ENCODE measurements around the gene COMP.
A peak's percentile ranks its signal among the peaks of the same experiment; 100 is the strongest.

The COMP gene

GRCh38 chr19:18804139-18804601, 13.1 kb upstream of the COMP start:
- no peak for DNase-seq (ENCODE audit: low spot score)

DNA sequence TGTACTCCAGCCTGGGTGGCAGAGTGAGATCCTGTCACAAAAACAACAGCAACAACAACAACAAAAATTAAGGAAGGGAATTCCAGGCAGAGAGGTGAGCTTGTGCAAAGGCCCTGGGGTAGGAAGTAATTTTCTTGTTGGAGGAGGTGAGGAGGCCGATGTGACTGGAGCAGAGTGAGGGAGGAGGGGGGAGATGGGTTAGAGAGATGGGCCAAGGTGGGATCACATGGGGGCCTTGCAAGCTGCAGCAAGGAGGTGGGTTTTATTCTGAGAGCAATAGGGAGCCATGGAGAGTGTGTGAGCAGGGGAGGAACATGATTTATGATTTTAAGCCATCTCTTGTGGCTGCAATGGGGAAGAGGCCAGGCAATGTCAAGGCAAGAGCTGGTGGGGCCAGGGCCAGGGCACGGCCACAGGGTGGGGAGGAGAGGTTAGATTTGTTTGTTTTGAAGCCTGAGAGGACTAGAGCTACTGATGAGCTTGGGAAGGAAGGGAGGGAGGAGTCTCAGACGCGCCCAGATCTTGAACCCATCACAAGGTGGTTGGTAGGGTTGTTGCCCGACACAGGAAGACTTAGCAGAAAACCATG, 12.5 kb upstream of the COMP start:
- DNase-seq (ENCODE audit: low spot score), result no peak

DNA sequence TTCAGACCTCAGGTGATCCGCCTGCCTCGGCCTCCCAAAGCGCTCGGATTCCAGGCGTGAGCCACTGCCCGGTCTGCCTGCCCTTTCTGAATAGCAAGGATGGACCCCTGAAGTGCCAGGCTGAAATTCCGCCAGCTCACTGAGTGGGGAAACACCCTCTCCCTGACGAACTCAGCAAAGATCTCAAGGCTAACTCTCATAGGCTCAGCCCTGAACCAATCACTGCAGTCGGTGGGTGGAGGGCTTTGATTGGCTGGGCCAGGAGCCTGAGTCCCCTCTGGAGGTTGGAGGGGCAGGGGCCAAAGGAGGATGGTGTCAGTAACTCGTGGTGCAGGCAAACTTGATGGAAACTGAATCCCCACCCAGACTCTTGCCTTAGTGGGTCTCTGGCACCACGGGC, 11.2 kb upstream of the COMP start:
- DNase-seq (ENCODE audit: low spot score), result no peak

GRCh38 chr19:18800636-18801035, 9.5 kb upstream of the COMP start:
- no peak for DNase-seq (ENCODE audit: low spot score)

- DNase-seq (ENCODE audit: low spot score), result no peak
Measured at GRCh38 chr19:18800079-18800478, 9.0 kb upstream of the COMP start.

DNA sequence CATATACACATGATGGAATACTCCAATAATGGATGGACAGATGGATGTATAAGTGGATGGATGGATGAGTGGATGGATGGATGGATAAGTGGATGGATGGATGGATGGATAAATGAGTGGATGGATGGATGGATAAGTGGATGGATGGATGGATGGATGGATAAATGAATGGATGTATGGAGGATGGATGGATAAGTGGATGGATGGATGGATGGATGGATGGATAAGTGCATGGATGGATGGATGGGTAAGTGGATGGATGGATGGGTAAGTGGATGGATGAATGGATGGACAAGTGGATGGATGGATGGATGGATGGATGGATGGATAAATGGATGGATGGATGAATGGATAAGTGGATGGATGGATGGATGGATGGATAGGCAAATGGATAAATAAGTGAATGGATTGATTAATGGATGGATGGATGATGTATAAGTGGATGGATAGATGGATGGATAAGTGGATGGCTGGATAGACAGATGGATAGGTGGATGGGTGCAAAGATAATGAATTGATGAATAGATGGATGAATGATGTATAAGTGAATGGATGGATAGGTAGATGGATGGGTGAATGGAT, 8.4 kb upstream of the COMP start:
- DNase-seq (ENCODE audit: low spot score), result no peak

DNA sequence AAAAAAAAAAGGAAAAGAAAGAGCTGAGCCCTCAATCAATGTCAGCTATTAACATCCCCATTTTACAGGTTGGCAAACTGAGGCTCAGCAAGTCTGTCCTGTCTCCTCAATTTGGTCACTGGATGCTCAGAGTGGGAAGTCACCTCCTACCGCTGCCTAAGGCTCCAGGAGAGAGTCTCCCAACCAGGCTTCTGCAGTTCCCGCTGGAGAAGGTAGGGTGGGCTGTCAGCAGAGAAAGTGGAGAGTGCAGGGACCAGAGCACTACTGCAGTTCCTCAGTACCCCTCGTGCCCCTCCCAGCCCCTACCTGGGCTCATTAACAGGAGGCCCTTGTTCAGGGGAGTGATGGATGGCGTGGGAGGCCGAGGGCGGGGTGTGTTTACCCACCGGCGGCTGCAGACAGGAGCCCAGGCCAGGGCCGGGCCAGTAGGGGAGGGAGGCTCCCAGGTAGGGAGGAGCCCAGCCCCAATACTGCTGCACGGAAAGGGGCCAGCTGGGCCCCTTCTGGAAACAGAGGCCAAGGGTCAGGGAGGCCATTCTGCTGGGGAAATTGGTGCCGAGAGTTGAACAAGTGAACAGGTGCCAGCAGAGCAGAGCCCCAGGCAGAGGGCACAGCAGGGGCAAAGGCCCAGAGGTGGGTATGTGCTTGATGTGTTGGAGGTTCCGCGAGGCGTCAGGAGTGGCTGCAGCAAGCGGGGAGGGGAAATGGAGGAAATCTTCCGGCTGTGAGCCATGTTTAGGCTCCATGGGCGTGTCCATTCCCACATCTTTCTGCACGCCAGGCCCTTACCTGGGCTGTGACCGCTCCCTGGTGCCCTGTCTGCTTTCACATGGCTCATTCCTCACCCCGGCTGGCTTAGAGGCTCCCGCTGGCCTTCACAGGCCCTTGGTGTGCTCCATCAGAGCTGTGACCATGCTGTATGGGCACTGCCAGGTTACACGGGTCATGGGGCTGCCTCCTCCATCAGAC, 7.6 kb upstream of the COMP start:
- no peak for DNase-seq (ENCODE audit: low spot score)

DNA sequence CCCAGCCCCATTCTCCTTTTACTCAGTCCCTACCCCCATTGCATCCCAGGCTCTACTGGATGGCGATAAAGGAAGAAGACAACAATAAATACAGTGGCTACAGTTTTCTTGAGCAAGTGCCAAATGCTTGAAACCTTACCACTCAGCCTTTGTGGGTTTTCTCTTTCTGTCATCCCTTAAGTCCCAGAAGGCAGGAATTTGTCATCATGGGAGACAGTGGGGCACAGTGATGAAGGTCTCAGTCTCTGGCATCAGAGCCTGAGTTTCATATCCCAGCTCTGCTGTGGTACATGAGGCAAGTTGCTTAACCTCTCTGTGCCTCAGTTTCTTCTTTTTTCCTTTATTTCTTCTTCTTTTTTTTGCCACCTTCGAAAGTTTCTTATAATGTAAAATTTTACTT, 5.1 kb upstream of the COMP start:
- DNase-seq (ENCODE audit: low spot score), result no peak

GRCh38 chr19:18795540-18795939, 4.4 kb upstream of the COMP start:
- no peak for DNase-seq (ENCODE audit: low spot score)

DNA sequence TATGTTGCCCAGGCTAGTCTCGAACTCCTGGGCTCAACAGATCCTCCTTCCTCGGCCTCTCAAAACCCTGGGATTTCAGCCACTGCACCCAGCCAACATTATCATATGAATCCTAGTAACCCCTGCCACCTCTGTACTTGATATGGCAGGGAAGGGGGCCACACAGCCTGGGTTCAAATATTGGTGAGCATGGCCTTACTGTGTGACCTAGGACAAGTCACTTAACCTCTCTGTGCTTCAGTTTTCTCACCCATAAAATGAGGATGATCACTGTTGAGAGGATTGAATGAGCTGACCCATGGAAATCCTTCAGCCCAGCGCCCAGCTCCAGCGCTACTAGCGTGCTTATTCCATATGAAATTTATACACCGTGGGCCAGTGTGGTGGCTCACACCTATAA, 3.6 kb upstream of the COMP start:
- DNase-seq (ENCODE audit: low spot score), result no peak

- no peak for DNase-seq (ENCODE audit: low spot score)
Measured at GRCh38 chr19:18794029-18794313, 2.9 kb upstream of the COMP start.

GRCh38 chr19:18793144-18794028, 2.3 kb upstream of the COMP start:
- DNase-seq (ENCODE audit: low spot score), result no peak

- no peak for DNase-seq (ENCODE audit: low spot score)
Measured at GRCh38 chr19:18792661-18793060, 1.6 kb upstream of the COMP start.

DNA sequence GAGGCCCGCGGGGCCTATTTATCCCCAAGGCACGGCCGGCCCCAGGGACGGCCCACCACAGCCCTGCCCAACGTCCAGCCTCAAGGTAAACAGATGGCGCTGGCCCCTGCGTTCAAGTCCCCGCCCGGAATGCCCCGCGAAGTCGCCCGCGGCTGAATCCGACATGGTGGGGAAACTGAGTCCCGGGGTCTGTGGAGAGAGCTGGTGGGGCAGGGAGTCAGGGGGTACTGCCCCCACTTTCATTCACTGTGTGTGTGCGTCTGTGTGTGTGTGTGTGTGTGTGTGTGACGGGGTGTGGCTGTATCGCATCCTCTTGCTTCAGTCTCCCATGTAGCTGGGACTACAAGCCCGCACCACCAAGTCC, 192 bp upstream of the COMP start:
- no peak for DNase-seq (ENCODE audit: low spot score)

DNA sequence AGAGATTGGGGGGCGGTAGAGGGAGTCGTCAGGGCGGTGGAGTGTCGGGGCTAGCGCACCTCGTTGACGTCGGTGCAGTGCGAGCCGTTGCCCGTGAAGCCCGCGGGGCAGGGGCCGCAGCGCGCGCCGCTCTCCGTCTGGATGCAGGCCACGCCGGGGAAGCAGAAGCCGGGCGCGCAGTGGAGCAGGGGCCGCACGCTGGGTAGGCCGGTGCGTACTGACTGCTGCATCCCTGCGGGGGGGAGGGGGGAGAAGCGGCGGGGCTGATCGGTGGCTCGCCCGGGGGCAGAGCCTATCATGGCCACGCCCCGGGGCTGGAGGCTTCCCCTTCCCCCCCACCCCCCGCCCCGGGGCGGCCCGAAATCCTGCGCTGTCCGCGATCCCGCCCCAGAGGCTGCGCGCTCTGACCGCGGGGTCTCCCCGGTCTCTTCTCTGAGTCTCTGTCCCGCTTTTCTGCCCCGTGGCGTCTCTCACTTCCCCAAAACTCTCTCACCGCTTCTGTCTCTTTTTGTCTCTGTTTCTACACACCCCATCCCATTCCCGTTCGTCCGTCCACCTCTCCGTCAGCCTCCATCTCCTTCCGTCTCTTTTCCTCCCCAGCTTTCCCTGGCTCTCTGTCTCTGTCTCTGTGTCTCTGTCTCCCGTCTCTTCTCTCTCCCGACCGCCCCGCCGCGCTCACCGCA, 1.1 kb downstream of the COMP start:
- DNase-seq (ENCODE audit: low spot score), result no peak

GRCh38 chr19:18789422-18789869, 1.7 kb downstream of the COMP start:
- DNase-seq (ENCODE audit: low spot score), result no peak

DNA sequence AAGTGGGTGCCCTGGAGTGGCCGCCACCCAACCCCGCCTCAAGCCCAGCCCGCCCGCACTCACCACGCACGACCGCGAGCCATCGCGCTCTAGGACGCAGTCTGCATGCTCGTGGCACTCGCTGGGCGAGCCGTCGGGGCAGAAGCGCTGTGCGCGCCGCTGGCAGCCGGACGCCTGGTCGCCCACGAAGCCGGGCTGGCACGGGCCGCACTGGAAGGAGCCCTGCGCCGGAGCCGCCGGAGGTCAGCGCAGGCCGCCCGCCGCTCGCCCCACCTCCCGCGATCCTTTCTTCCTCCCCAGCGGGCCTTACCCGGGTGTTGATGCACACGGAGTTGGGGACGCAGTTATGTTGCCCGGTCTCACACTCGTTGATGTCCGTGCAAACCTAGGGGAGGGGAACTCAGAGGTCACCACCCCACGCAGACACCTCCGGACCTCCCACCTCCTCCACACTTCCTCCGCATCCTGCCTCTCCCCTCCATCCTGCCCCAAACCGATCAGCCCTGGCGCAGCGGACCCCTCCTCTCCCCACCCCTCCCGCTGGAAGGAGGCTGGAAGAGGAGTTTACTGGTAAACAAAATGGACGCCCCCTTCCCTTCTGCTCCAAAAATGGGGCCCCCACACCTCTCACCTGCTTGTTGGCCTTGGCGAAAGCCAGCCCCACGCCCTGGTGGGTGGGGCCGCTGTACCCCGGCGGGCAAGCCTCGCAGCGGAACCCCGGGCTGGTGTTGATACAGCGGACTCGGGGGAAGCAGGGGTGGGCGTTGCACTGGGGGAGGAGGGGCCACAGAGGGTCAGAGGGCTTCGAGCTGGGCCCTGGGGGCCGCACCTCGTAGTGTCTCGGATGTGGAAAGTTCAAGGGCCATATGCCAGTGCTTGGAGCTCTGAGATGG, 2.3 kb downstream of the COMP start:
- no peak for DNase-seq (ENCODE audit: low spot score)

GRCh38 chr19:18785179-18786124, 5.7 kb downstream of the COMP start:
- peak; percentile 62 for DNase-seq (ENCODE audit: low spot score)

- DNase-seq (ENCODE audit: low spot score), result no peak
Measured at GRCh38 chr19:18784786-18785120, 6.4 kb downstream of the COMP start.

Measured in SK-N-DZ (cell line).